Smooth muscle cell (in vitro differentiated cells): ENCODE data around the gene TGFBR2. TPM values are rescaled to one million over a fixed set of nuclear protein-coding genes. Genes with fewer than 3 reads are reported as not detected.

Experiments
- DNase-seq: peaks from one replicate; lab custom pipeline; 2025; ENCODE audit not compliant: unreplicated experiment; lab: John Stamatoyannopoulos, UW
- H2AFZ ChIP-seq: fragments of 200-600 bp; sonication (generic); 2 replicates; pipeline ENCODE4 v1.6.0; 2016; ENCODE audit warnings: antibody characterized with exemption, low read depth, mild to moderate bottlenecking
- H3F3A ChIP-seq: fragments of 200-600 bp; sonication (generic); 2 replicates; pipeline ENCODE4 v1.6.0; 2017; ENCODE audit warnings: antibody characterized with exemption, low read depth
- H3K27ac ChIP-seq: fragments of 200-600 bp; sonication (generic); 2 replicates; pipeline ENCODE4 v1.5.1; 2016; ENCODE audit warnings: low read depth, mild to moderate bottlenecking
- H3K27me3 ChIP-seq: fragments of 200-600 bp; sonication (generic); 2 replicates; pipeline ENCODE4 v1.6.1; 2016; ENCODE audit warnings: low read depth, mild to moderate bottlenecking
- H3K36me3 ChIP-seq: fragments of 200-600 bp; sonication (generic); 2 replicates; pipeline ENCODE4 v1.5.1; 2016; ENCODE audit warnings: low read depth
- H3K4me1 ChIP-seq: fragments of 200-600 bp; sonication (generic); 2 replicates; pipeline ENCODE4 v1.5.1; 2016; ENCODE audit warnings: low read depth
- H3K4me2 ChIP-seq: fragments of 200-600 bp; sonication (generic); 2 replicates; pipeline ENCODE4 v1.6.0; 2016; ENCODE audit warnings: mild to moderate bottlenecking
- H3K4me3 ChIP-seq: fragments of 200-600 bp; sonication (generic); 2 replicates; pipeline ENCODE4 v1.5.1; 2016; ENCODE audit warnings: mild to moderate bottlenecking
- H3K79me2 ChIP-seq: fragments of 200-600 bp; sonication (generic); 2 replicates; pipeline ENCODE4 v1.6.0; 2016; ENCODE audit warnings: low read depth, mild to moderate bottlenecking
- H3K9ac ChIP-seq: fragments of 200-600 bp; sonication (generic); 2 replicates; pipeline ENCODE4 v1.6.0; 2016; ENCODE audit warnings: low read depth
- H3K9me3 ChIP-seq: fragments of 200-600 bp; sonication (generic); replicated peaks from 2 replicates; pipeline ENCODE4 v1.5.1; 2016; ENCODE audit warnings: low read depth
- H4K20me1 ChIP-seq: fragments of 200-600 bp; sonication (generic); 2 replicates; pipeline ENCODE4 v1.6.0; 2016; ENCODE audit warnings: low read depth
- WGBS: methylation state at CpG from one replicate; pipeline ENCODE4 v1.1.7; 2016; ENCODE audit warnings: low lambda C conversion rate; 5-methylcytosine and 5-hydroxymethylcytosine counted together
- polyA plus RNA-seq: library from polyadenylated mRNA; unstranded; fragments of >200 nt; fragmentation: Nextera tagmentation; extraction: Ambion mirVana; gene quantifications from 2 replicates; pipeline ENCODE4 v1.2.1, GENCODE V29; 2016
- total RNA-seq: library from RNA; depleted of rRNA; stranded (reverse); fragments of >200 nt; gene quantifications from 2 replicates; pipeline ENCODE4 v1.2.3, GENCODE V29; 2014
- TF ChIP-seq, protein P1 (sequence below): fragments of 200-600 bp; sonication (generic); IDR thresholded peaks from 2 replicates; pipeline ENCODE4 v1.5.1; 2017; ENCODE audit warnings: borderline replicate concordance, mild to moderate bottlenecking, antibody characterized with exemption; ENCODE audit not compliant: insufficient read depth, poor library complexity, severe bottlenecking

Gene TGFBR2
- total and polyA plus RNA-seq, 2 experiments from 2014 or later = 39.6 to 53.7 TPM

DNA sequence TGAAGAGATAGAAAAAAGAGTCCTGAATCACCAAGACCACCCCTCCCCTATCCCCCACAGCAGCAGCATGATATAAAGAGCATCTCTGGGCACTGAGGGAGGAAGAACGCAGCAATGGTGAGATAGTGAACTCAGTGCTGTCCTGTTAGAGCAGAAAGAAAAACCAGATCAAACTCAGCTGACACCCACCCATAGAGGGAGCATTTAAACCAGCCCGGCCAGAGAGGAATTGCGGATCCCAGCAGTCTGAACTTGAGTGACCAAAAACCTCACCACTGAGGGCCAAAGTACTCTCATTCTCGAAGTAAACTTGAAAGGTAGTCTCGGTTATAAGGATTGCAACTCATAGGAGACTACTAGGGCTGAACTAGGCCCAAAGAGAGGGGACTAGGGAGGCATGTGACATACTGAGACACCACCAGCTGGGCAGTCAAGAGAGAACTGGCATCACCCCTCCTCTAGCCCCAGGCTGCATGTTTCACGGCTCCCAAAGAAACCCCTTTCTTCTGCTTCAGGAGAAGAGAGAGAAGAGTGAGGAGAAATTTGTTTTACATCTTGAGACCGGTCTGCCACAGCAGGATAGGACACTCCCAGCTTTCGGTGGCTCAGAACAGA, 39.2 kb upstream of the TGFBR2 start:
- H3F3A ChIP-seq = no peaks in the 10 kb centered on the region
- no peak overlapping the region for H3K27ac ChIP-seq
- no peak overlapping the region for H3K4me2 ChIP-seq
- no peaks in the 10 kb centered on the region for H3K9me3 ChIP-seq
- DNase-seq = no peak
- 77% methylated on average over 8 of the region's 8 CpGs for WGBS
- H3K4me3 ChIP-seq = no peak overlapping the region
- no peaks in the 10 kb centered on the region for H3K27me3 ChIP-seq
- H3K79me2 ChIP-seq = no peaks in the 10 kb centered on the region
- H2AFZ ChIP-seq = peak overlapping the region; percentile 12
- H3K4me1 ChIP-seq = no peaks in the 10 kb centered on the region
- TF ChIP-seq, protein P1, sequence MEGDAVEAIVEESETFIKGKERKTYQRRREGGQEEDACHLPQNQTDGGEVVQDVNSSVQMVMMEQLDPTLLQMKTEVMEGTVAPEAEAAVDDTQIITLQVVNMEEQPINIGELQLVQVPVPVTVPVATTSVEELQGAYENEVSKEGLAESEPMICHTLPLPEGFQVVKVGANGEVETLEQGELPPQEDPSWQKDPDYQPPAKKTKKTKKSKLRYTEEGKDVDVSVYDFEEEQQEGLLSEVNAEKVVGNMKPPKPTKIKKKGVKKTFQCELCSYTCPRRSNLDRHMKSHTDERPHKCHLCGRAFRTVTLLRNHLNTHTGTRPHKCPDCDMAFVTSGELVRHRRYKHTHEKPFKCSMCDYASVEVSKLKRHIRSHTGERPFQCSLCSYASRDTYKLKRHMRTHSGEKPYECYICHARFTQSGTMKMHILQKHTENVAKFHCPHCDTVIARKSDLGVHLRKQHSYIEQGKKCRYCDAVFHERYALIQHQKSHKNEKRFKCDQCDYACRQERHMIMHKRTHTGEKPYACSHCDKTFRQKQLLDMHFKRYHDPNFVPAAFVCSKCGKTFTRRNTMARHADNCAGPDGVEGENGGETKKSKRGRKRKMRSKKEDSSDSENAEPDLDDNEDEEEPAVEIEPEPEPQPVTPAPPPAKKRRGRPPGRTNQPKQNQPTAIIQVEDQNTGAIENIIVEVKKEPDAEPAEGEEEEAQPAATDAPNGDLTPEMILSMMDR = no peak
- no peak overlapping the region for H3K9ac ChIP-seq
- no peaks in the 10 kb centered on the region for H3K36me3 ChIP-seq
- H4K20me1 ChIP-seq = no peaks in the 10 kb centered on the region

DNA sequence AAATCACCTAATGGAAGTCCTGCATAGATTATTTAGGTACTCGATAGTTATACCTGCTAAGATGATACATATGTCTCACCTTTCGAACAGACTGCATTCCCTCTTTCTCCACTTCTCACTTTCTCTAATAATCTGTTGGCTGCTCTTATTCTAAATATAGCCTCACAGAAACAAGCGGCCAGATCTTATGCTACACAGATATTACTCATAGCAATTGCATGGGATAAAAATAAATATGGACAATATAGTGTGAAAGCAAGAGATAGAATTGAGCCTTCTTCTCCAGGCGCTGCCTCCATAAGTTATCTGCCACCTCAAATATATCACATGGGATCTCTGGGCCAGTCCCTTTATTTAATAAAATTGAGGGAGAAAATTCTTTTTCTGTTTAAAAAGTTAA, 29.5 kb upstream of the TGFBR2 start:
- Histone ChIP-seq H3K79me2 (no peaks in the 10 kb centered on the region), H3K4me2 (peak overlapping the region; percentile 13), H3K36me3 (no peaks in the 10 kb centered on the region), H3K27ac (peak overlapping the region; percentile 64), H3F3A (no peaks in the 10 kb centered on the region), H2AFZ (no peak overlapping the region), H3K4me1 (peaks cover 7% of the 10 kb centered on the region), H3K9ac (no peak overlapping the region), H3K4me3 (no peak overlapping the region), H3K9me3 (no peaks in the 10 kb centered on the region), H4K20me1 (no peaks in the 10 kb centered on the region), H3K27me3 (no peaks in the 10 kb centered on the region)
- TF ChIP-seq, protein P1 = no peak
- 71% methylated on average over 4 of the region's 4 CpGs for WGBS
- DNase-seq = no peak

DNA sequence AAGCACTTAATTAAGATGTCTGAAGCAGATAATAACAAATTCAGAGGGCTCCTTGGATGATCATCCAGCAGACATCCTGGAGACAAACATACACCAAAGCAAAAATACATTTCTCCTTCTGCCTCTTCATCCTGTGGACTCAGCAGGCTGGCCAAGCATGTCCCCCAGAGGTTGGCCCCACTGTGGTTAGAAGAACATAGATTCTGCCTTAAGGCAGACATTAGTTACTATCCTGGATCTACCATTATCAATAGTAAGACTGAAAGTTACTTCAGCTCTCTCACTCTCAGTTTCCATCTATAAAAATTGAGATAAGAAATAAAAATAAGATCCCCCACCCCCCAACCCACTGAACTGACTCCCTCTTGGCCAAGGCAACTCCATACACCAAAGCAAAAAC, 28.6 kb upstream of the TGFBR2 start:
- peak overlapping the region; percentile 64 for H3K27ac ChIP-seq
- H3K9me3 ChIP-seq = no peaks in the 10 kb centered on the region
- H3K36me3 ChIP-seq = no peaks in the 10 kb centered on the region
- peak overlapping the region; percentile 19 for H3K4me2 ChIP-seq
- no peaks in the 10 kb centered on the region for H3F3A ChIP-seq
- TF ChIP-seq, protein P1 = no peak
- no peaks in the 10 kb centered on the region for H4K20me1 ChIP-seq
- no peak overlapping the region for H2AFZ ChIP-seq
- no peak overlapping the region for H3K9ac ChIP-seq
- H3K27me3 ChIP-seq = no peaks in the 10 kb centered on the region
- no peak for DNase-seq
- H3K4me1 ChIP-seq = peaks cover 7% of the 10 kb centered on the region
- H3K4me3 ChIP-seq = no peak overlapping the region
- no peaks in the 10 kb centered on the region for H3K79me2 ChIP-seq

DNA sequence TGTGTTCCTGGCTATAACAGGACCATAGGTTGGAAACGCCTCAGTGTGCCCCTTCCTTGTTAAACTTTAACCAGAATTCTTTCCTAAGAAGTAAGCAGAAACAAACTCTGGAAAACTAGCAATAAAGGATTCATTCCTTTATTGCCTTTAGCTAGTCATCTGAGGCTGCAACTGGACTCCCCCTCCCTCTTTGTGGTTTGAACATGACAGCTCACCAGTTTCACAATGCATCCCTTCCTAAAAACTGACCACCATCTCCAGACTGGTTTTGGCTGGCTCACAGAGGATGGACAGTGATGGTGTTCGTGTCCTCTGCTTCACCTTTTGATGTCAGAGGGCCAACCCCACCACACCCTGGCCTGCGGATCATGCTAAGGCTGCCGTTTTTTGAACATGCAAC, 27.9 kb upstream of the TGFBR2 start:
- Histone ChIP-seq H3K27ac (peak overlapping the region; percentile 64), H3K4me2 (peak overlapping the region; percentile 19), H3K9ac (no peak overlapping the region), H3K4me3 (no peak overlapping the region), H3K79me2 (no peaks in the 10 kb centered on the region), H2AFZ (peak overlapping the region; percentile 4), H4K20me1 (no peaks in the 10 kb centered on the region), H3K9me3 (no peaks in the 10 kb centered on the region), H3K4me1 (peaks cover 7% of the 10 kb centered on the region), H3K27me3 (no peaks in the 10 kb centered on the region), H3K36me3 (no peaks in the 10 kb centered on the region), H3F3A (no peaks in the 10 kb centered on the region)
- WGBS = 78% methylated on average over 4 of the region's 4 CpGs
- TF ChIP-seq, protein P1 = no peak
- DNase-seq = no peak
